Measurements from ENCODE around the gene THBS2. TPM values are rescaled to one million over a fixed set of nuclear protein-coding genes. Genes with fewer than 3 reads are reported as not detected.

Gene THBS2
- total and polyA plus RNA-seq, 10 of the 15 experiments (the other 5 are each of a cell fraction or from before 2014, with no cell fraction given) = 0.07 to 0.10 TPM; not detected in 8

- H3K9ac ChIP-seq (ENCODE audit: control insufficient read depth, insufficient read depth, low read length) = no peak overlapping the region
- no peak for TF ChIP-seq PML (IDR thresholded peaks at IDR 0.05; ENCODE audit: low read length)
- no peak for TF ChIP-seq ELK1 (IDR thresholded peaks at IDR 0.05; ENCODE audit: low read depth, low read length)
- TF ChIP-seq IRF4 (IDR thresholded peaks at IDR 0.05; ENCODE audit: low read depth, low read length) = no peak
- no peak for TF ChIP-seq IKZF1 (conservative IDR thresholded peaks at IDR 0.05)
- no peak for TF ChIP-seq EZH2 (IDR thresholded peaks at IDR 0.05; ENCODE audit: borderline replicate concordance, control insufficient read depth, low read depth, low read length)
- no peak for TF ChIP-seq NR2F1 (conservative IDR thresholded peaks at IDR 0.05)
- no peak for TF ChIP-seq BCL11A (IDR thresholded peaks at IDR 0.05; ENCODE audit: low read depth, low read length)
- TF ChIP-seq CEBPB (IDR thresholded peaks at IDR 0.05; ENCODE audit: borderline replicate concordance in 1 of 2, low read depth in 2 of 2, low read length in 2 of 2) = no peak
- no peak for TF ChIP-seq CEBPZ (IDR thresholded peaks at IDR 0.05; ENCODE audit: low read depth, low read length)
- TF ChIP-seq CUX1 (IDR thresholded peaks at IDR 0.05; ENCODE audit: insufficient replicate concordance, low read depth, low read length) = no peak
- TF ChIP-seq ATF7 (IDR thresholded peaks at IDR 0.05; ENCODE audit: low read depth) = no peak
- TF ChIP-seq MEF2A (IDR thresholded peaks at IDR 0.05; ENCODE audit: insufficient read depth, low read depth, low read length) = no peak
- TF ChIP-seq NFYA (IDR thresholded peaks at IDR 0.05; ENCODE audit: borderline replicate concordance, low read depth, low read length) = no peak
- RAD21 ChIA-PET (ENCODE audit: unreplicated experiment) = no interaction called here
- H4K20me1 ChIP-seq (ENCODE audit: control insufficient read depth, insufficient read depth) = no peaks in the 10 kb centered on the region
- no peak overlapping the region for H2AFZ ChIP-seq (ENCODE audit: control insufficient read depth, low read depth, low read length)
- SMC1A ChIA-PET (ENCODE audit: uncharacterized antibody, unreplicated experiment) = no interaction called here
- no peaks in the 10 kb centered on the region for H3K4me1 ChIP-seq (ENCODE audit: control insufficient read depth, insufficient read depth, low read length)
- no peak overlapping the region for H3K27ac ChIP-seq (ENCODE audit: control insufficient read depth, insufficient read depth)
- no peaks in the 10 kb centered on the region for H3K27me3 ChIP-seq (replicated peaks in 1 of 2; ENCODE audit: control insufficient read depth in 2 of 2, insufficient read depth in 2 of 2, low read length in 1 of 2)
- DNase-seq (ENCODE audit: low read depth, low spot score) (no peak), FAIRE-seq (no peak), ATAC-seq (no peak)
- POLR2A ChIA-PET = no interaction called here
- CTCF ChIA-PET = no interaction called here
- H3K36me3 ChIP-seq (ENCODE audit: control insufficient read depth in 2 of 2, insufficient read depth in 2 of 2, low read length in 1 of 2) = no peaks in the 10 kb centered on the region
- WGBS (ENCODE audit: insufficient coverage, insufficient replicate concordance, low lambda C conversion rate, missing lambda C conversion rate) = 67% methylated on average over 15 of the region's 15 CpGs
- no peaks in the 10 kb centered on the region for H3K79me2 ChIP-seq (ENCODE audit: control insufficient read depth, insufficient read depth, low read length)
- no peaks in the 10 kb centered on the region for H3K9me3 ChIP-seq (replicated peaks; ENCODE audit: control insufficient read depth, insufficient read depth, low read length)
- BruUV-seq (replicated peaks) = no TSS peak
- no peak overlapping the region for H3K4me2 ChIP-seq (ENCODE audit: control insufficient read depth, insufficient read depth)
- in situ Hi-C loops (cut with MboI) = no loop called here
- no peak overlapping the region for H3K4me3 ChIP-seq
- intact Hi-C loops (cut with micrococcal nuclease; ENCODE audit: unreplicated experiment) = no loop called here
Measured at GRCh38 chr6:169282043-169282442, 28.4 kb upstream of the THBS2 start.

All from GM12878 (cell line).